Measurements from ENCODE around the gene PDCD6IP. TPM values are rescaled to one million over a fixed set of nuclear protein-coding genes. Genes with fewer than 3 reads are reported as not detected.

The PDCD6IP gene
- polyA plus RNA-seq, 1 donor from 2014 or later: 196 TPM

DNA sequence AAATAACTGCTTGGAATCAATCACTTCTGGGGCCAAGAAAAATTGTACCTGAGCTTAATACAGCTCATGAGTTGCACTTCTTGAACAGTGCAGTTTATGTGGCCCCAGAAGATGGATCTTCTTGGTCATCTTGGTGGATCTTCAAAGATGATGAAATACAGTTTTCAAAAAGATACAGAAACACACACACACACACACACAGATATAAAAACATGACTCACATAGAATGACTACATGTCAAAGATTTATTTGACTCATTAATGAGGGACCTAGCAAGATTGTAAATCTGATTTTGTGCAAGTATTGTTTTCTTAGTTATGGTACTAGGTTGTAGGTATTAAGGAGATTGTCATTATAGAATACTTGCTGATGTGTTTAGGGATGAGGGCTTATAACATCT lies 32.6 kb downstream of the PDCD6IP start:
- Histone ChIP-seq H3K4me2 (ENCODE audit: low read length) (no peak overlapping the region), H3K79me2 (replicated peaks; ENCODE audit: insufficient read depth, low read length) (no peaks in the 10 kb centered on the region), H3F3A (ENCODE audit: insufficient read depth, low read length, poor library complexity, severe bottlenecking) (no peaks in the 10 kb centered on the region), H3K9ac (ENCODE audit: low read length) (no peak overlapping the region), H2AFZ (ENCODE audit: low read depth, low read length) (no peak overlapping the region), H3K4me3 (ENCODE audit: low read length) (no peak overlapping the region), H3K9me2 (ENCODE audit: insufficient read depth, low read length) (no peaks in the 10 kb centered on the region), H3K27ac (ENCODE audit: low read length) (no peak overlapping the region), H4K20me1 (ENCODE audit: insufficient read depth) (no peaks in the 10 kb centered on the region), H3K27me3 (ENCODE audit: insufficient read depth, low read depth, low read length) (no peaks in the 10 kb centered on the region), H3K36me3 (ENCODE audit: insufficient read depth, low read length) (no peaks in the 10 kb centered on the region), H3K9me3 (ENCODE audit: low read length) (no peaks in the 10 kb centered on the region)
- TF ChIP-seq, protein P1, sequence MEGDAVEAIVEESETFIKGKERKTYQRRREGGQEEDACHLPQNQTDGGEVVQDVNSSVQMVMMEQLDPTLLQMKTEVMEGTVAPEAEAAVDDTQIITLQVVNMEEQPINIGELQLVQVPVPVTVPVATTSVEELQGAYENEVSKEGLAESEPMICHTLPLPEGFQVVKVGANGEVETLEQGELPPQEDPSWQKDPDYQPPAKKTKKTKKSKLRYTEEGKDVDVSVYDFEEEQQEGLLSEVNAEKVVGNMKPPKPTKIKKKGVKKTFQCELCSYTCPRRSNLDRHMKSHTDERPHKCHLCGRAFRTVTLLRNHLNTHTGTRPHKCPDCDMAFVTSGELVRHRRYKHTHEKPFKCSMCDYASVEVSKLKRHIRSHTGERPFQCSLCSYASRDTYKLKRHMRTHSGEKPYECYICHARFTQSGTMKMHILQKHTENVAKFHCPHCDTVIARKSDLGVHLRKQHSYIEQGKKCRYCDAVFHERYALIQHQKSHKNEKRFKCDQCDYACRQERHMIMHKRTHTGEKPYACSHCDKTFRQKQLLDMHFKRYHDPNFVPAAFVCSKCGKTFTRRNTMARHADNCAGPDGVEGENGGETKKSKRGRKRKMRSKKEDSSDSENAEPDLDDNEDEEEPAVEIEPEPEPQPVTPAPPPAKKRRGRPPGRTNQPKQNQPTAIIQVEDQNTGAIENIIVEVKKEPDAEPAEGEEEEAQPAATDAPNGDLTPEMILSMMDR (IDR thresholded peaks at IDR 0.05; ENCODE audit: poor library complexity, severe bottlenecking): no peak
- TF ChIP-seq RAD21 (conservative IDR thresholded peaks at IDR 0.05) (no peak), SMC3 (conservative IDR thresholded peaks at IDR 0.05; ENCODE audit: poor library complexity) (no peak), MXI1 (conservative IDR thresholded peaks at IDR 0.05; ENCODE audit: poor library complexity, severe bottlenecking) (no peak), EP300 (conservative IDR thresholded peaks at IDR 0.05; ENCODE audit: poor library complexity, severe bottlenecking) (no peak), POLR2AphosphoS5 (IDR thresholded peaks at IDR 0.05) (no peak), TAF1 (IDR thresholded peaks at IDR 0.05; ENCODE audit: low read depth) (no peak), EZH2 (IDR thresholded peaks at IDR 0.05; ENCODE audit: borderline replicate concordance, insufficient read depth, low read length, poor library complexity, severe bottlenecking) (no peak)
- TF ChIP-seq, protein P2, sequence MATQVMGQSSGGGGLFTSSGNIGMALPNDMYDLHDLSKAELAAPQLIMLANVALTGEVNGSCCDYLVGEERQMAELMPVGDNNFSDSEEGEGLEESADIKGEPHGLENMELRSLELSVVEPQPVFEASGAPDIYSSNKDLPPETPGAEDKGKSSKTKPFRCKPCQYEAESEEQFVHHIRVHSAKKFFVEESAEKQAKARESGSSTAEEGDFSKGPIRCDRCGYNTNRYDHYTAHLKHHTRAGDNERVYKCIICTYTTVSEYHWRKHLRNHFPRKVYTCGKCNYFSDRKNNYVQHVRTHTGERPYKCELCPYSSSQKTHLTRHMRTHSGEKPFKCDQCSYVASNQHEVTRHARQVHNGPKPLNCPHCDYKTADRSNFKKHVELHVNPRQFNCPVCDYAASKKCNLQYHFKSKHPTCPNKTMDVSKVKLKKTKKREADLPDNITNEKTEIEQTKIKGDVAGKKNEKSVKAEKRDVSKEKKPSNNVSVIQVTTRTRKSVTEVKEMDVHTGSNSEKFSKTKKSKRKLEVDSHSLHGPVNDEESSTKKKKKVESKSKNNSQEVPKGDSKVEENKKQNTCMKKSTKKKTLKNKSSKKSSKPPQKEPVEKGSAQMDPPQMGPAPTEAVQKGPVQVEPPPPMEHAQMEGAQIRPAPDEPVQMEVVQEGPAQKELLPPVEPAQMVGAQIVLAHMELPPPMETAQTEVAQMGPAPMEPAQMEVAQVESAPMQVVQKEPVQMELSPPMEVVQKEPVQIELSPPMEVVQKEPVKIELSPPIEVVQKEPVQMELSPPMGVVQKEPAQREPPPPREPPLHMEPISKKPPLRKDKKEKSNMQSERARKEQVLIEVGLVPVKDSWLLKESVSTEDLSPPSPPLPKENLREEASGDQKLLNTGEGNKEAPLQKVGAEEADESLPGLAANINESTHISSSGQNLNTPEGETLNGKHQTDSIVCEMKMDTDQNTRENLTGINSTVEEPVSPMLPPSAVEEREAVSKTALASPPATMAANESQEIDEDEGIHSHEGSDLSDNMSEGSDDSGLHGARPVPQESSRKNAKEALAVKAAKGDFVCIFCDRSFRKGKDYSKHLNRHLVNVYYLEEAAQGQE (IDR thresholded peaks at IDR 0.05; ENCODE audit: borderline replicate concordance): no peak

DNA sequence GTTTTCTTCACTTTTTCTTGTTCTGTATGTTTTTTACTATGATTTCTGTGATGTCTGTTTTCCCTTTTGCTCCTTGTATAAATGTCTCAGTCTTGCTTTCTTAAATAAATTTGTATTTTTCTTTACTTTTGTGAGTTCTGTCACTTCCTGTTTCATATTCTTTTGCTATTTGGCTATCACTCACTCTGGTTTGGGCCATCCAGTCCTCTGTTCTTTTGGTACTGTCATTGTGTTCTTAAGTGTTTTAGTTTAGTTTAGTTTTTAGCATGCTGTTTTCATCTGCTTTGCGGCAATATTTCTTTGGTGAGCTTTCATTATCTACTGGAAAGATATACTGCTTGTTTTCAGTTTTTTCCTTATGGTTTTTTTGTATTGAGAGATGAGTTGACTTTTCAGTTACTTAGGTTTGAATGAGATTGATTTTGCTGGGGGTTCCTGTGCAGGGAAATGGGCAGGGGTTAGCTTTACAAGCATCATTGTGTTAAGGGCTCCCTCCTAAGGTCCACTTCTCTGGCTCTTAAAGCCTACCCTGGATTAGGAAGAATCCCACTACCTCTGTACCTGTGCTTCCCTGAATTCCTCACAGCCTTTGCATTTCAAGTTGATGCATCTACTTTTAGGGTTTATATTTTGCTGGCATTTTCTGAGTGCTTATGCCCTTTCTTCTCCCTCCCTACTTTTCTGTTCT lies 35.1 kb downstream of the PDCD6IP start:
- TF ChIP-seq, protein P1 (IDR thresholded peaks at IDR 0.05; ENCODE audit: poor library complexity, severe bottlenecking): no peak
- TF ChIP-seq EP300 (conservative IDR thresholded peaks at IDR 0.05; ENCODE audit: poor library complexity, severe bottlenecking) (no peak), MXI1 (conservative IDR thresholded peaks at IDR 0.05; ENCODE audit: poor library complexity, severe bottlenecking) (no peak)
- Histone ChIP-seq H4K20me1 (ENCODE audit: insufficient read depth) (no peaks in the 10 kb centered on the region), H3K9me2 (ENCODE audit: insufficient read depth, low read length) (no peaks in the 10 kb centered on the region), H3K4me3 (ENCODE audit: low read length) (no peak overlapping the region), H3F3A (ENCODE audit: insufficient read depth, low read length, poor library complexity, severe bottlenecking) (no peaks in the 10 kb centered on the region), H3K27ac (ENCODE audit: low read length) (no peak overlapping the region), H3K36me3 (ENCODE audit: insufficient read depth, low read length) (no peaks in the 10 kb centered on the region), H3K9me3 (ENCODE audit: low read length) (no peaks in the 10 kb centered on the region), H3K79me2 (replicated peaks; ENCODE audit: insufficient read depth, low read length) (no peaks in the 10 kb centered on the region), H2AFZ (ENCODE audit: low read depth, low read length) (no peak overlapping the region), H3K4me2 (ENCODE audit: low read length) (no peak overlapping the region), H3K9ac (ENCODE audit: low read length) (no peak overlapping the region), H3K27me3 (ENCODE audit: insufficient read depth, low read depth, low read length) (no peaks in the 10 kb centered on the region)
